T-cell (primary cell): Measurements from ENCODE around the gene RERGL. TPM values are rescaled to one million over a fixed set of nuclear protein-coding genes. Genes with fewer than 3 reads are reported as not detected.

Experiments used
- ATAC-seq, 4 experiments: fragments of 200-7000 bp in 3 of 4; fragments of 150-1000 bp in 1 of 4; cut with Tn5 transposase; replicated peaks in 1 of 4; 1 replicate in 3 of 4; 2 replicates in 1 of 4; pipeline ENCODE4 v1.10.0; 2021; ENCODE audit warnings: moderate library complexity in 3 of 4, mild to moderate bottlenecking in 2 of 4, moderate number of reproducible peaks in 1 of 4
- CTCF ChIA-PET, 2 donors: fragments of 300-600 bp; sonication (Branson Sonifier 250); formaldehyde crosslinking; loops; one replicate each; lab custom pipeline; 2022; ENCODE audit warnings: antibody characterized with exemption in 2 of 2; lab: Charles Lee
- POLR2A ChIA-PET, 2 donors: fragments of 300-600 bp; sonication (Branson Sonifier 250); formaldehyde crosslinking; loops; one replicate each; lab custom pipeline; 2022; ENCODE audit warnings: antibody characterized with exemption in 2 of 2; lab: Charles Lee
- DNase-seq, 35 experiments: peaks; one replicate each; pipeline versions ENCODE4 v3.0.0 to v3.0.0-alpha.2; 2013 to 2023
- H3K27ac ChIP-seq: one replicate; pipeline ENCODE4 v1.5.1; 2013; ENCODE audit warnings: low read length
- H3K27me3 ChIP-seq, 2 experiments: replicated peaks in 1 of 2; 1 replicate in 1 of 2; 2 replicates in 1 of 2; pipeline versions ENCODE4 v1.6.1 to v1.7.0; 2013; ENCODE audit warnings: low read length in 1 of 2, mixed read lengths in 1 of 2; ENCODE audit not compliant: control insufficient read depth in 2 of 2, insufficient read depth in 2 of 2; ENCODE audit errors: extremely low read depth in 1 of 2
- H3K36me3 ChIP-seq, 2 donors: 1 replicate in 1 of 2; 2 replicates in 1 of 2; pipeline versions ENCODE4 v1.6.1 to v1.7.0; 2013; ENCODE audit warnings: low read length in 1 of 2; ENCODE audit not compliant: control insufficient read depth in 2 of 2, insufficient read depth in 1 of 2; ENCODE audit errors: extremely low read depth in 1 of 2
- H3K4me1 ChIP-seq, 2 experiments: 1 replicate in 1 of 2; 2 replicates in 1 of 2; pipeline versions ENCODE4 v1.6.1 to v1.7.0; 2013; ENCODE audit warnings: low read length in 2 of 2, mixed read lengths in 1 of 2; ENCODE audit not compliant: insufficient read depth in 2 of 2, control insufficient read depth in 1 of 2; ENCODE audit errors: extremely low read depth in 1 of 2
- H3K4me3 ChIP-seq, 2 donors: 1 replicate in 1 of 2; 2 replicates in 1 of 2; pipeline versions ENCODE4 v1.5.1 to v1.7.0; 2013; ENCODE audit warnings: mild to moderate bottlenecking in 2 of 2, low read length in 1 of 2, moderate library complexity in 1 of 2; ENCODE audit not compliant: control insufficient read depth in 1 of 2; ENCODE audit errors: extremely low read depth in 1 of 2
- H3K9me3 ChIP-seq: 2 replicates; pipeline ENCODE4 v1.7.0; 2013
- H3K27ac Mint-ChIP-seq, 2 donors: one replicate each; pipeline ENCODE4 v1.8.0; 2020 to 2021; ENCODE audit warnings: mild to moderate bottlenecking in 2 of 2, mixed read lengths in 2 of 2
- H3K27me3 Mint-ChIP-seq, 2 donors: one replicate each; pipeline ENCODE4 v1.8.0; 2021 to 2022; ENCODE audit warnings: mixed read lengths in 2 of 2
- H3K36me3 Mint-ChIP-seq: one replicate; pipeline ENCODE4 v1.8.0; 2021; ENCODE audit warnings: mixed read lengths
- H3K4me1 Mint-ChIP-seq, 3 donors: one replicate each; pipeline ENCODE4 v1.8.0; 2020 to 2022; ENCODE audit warnings: mixed read lengths in 3 of 3, mild to moderate bottlenecking in 1 of 3
- H3K4me3 Mint-ChIP-seq, 3 donors: one replicate each; pipeline ENCODE4 v1.8.0; 2020 to 2022; ENCODE audit warnings: mild to moderate bottlenecking in 3 of 3, mixed read lengths in 3 of 3, moderate library complexity in 3 of 3
- H3K9me3 Mint-ChIP-seq, 3 donors: one replicate each; pipeline ENCODE4 v1.8.0; 2020 to 2022; ENCODE audit warnings: mixed read lengths in 3 of 3
- WGBS: methylation state at CpG from one replicate; pipeline ENCODE4 v1.1.5; 2013; ENCODE audit warnings: missing lambda C conversion rate; ENCODE audit not compliant: insufficient coverage; 5-methylcytosine and 5-hydroxymethylcytosine counted together
- total RNA-seq, 35 experiments: library from RNA in 6 of 35; stranded (reverse) in 6 of 35; fragments of 120-200 nt in 1 of 35; gene quantifications; one replicate each; pipeline versions ENCODE4 v1.2.1 to v1.2.4 and lab custom pipeline; 2013 to 2026

RERGL gene
- total RNA-seq, 5 donors from 2014 or later (not counting 1 experiment from before 2014, with no cell fraction given), result not detected

DNA sequence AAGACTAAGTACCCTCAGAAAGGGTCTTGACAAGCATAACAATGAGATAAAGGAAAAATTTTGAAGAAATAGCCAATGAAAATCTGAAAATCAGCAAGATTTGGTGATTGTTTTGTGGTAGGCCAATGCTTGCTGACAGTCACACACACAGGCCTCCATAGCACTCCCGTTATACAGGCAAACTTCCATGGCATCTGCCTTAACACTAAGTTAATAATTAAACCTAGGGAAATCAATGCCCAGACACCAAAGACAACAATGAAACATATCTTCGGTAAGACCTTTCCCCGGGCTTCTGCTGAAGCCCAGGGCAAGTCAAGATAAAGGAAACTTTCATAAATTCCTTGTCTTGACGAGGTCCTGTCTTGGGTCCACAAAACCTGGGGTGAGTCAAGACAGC lies 18.6 kb upstream of the RERGL start:
- H3K27me3 Mint-ChIP-seq, result no peaks in the 10 kb centered on the region
- CTCF ChIA-PET, result no interaction called here
- no peaks in the 10 kb centered on the region for H3K36me3 ChIP-seq
- no peaks in the 10 kb centered on the region for H3K4me1 Mint-ChIP-seq
- 73% methylated on average over 3 of the region's 4 CpGs for WGBS
- no peak overlapping the region for H3K27ac ChIP-seq
- DNase-seq (no peak), ATAC-seq (no peak)
- no peaks in the 10 kb centered on the region for H3K9me3 ChIP-seq
- peaks cover 2 to 8% (median 6%) of the 10 kb centered on the region in 3 donors for H3K9me3 Mint-ChIP-seq
- POLR2A ChIA-PET, result no interaction called here
- no peak overlapping the region for H3K4me3 ChIP-seq
- no peaks in the 10 kb centered on the region for H3K4me1 ChIP-seq
- H3K27ac Mint-ChIP-seq, result no peak overlapping the region
- H3K36me3 Mint-ChIP-seq, result no peaks in the 10 kb centered on the region
- H3K4me3 Mint-ChIP-seq, result no peak overlapping the region
- H3K27me3 ChIP-seq, result no peaks in the 10 kb centered on the region

DNA sequence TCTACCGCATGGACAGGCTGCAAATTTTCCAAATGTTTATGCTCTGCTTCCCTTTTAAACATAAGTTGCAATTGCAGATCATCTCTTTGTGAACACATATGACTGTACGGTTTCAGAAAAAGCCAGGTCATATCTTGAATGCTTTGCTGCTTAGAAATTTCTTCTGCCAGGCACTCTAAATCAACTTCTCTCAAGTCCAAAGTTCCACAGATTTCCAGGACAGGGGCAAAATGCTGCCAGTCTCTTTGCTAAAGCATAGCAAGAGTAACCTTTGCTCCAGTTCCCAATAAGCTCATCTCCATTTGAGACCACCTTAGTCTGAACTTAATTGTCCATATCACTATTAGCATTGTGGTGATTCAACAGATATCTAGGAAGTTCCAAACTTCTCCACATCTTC lies 13.6 kb upstream of the RERGL start:
- H3K27ac ChIP-seq, result no peak overlapping the region
- Mint-ChIP-seq H3K27ac (no peak overlapping the region), H3K4me3 (no peak overlapping the region), H3K4me1 (no peaks in the 10 kb centered on the region), H3K27me3 (no peaks in the 10 kb centered on the region), H3K36me3 (no peaks in the 10 kb centered on the region), H3K9me3 (peaks cover 2 to 17% (median 12%) of the 10 kb centered on the region in 3 donors)
- H3K4me1 ChIP-seq, result no peaks in the 10 kb centered on the region
- ATAC-seq (no peak), DNase-seq (no peak)
- no peaks in the 10 kb centered on the region for H3K27me3 ChIP-seq
- ChIA-PET POLR2A (no interaction called here), CTCF (no interaction called here)
- no peaks in the 10 kb centered on the region for H3K9me3 ChIP-seq
- WGBS, result 88% methylated on average over 2 of the region's 2 CpGs
- no peaks in the 10 kb centered on the region for H3K36me3 ChIP-seq
- no peak overlapping the region for H3K4me3 ChIP-seq

DNA sequence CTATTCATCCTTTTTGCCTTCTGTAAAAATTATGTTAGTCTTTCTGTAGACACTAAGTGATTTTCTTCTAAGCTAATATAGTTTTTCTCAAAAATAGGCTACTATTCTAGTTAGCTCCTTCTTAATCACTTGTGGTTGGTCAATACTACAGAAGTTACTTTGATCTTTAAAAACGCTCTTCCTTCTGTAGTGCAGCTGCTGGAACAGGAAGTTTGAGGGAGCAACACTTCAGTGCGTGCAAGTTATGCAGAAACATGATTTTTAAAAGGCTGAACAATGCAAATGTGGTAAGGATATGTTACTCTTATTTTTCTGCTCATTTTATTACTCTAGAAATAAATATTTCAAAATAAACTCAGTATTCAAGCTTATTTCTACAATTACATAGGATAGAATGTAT lies 11.1 kb upstream of the RERGL start:
- peaks cover 0 to 14% (median 9%) of the 10 kb centered on the region in 3 donors for H3K9me3 Mint-ChIP-seq
- no peak overlapping the region for H3K27ac Mint-ChIP-seq
- ATAC-seq (no peak), DNase-seq (no peak)
- no CpG with 5 or more reads among the region's 2 CpGs for WGBS
- no peak overlapping the region for H3K4me3 Mint-ChIP-seq
- no peaks in the 10 kb centered on the region for H3K27me3 Mint-ChIP-seq
- ChIA-PET POLR2A (no interaction called here), CTCF (no interaction called here)
- no peaks in the 10 kb centered on the region for H3K4me1 Mint-ChIP-seq
- no peaks in the 10 kb centered on the region for H3K9me3 ChIP-seq
- no peaks in the 10 kb centered on the region for H3K36me3 ChIP-seq
- H3K27me3 ChIP-seq, result no peaks in the 10 kb centered on the region
- no peak overlapping the region for H3K27ac ChIP-seq
- H3K36me3 Mint-ChIP-seq, result no peaks in the 10 kb centered on the region
- no peak overlapping the region for H3K4me3 ChIP-seq
- no peaks in the 10 kb centered on the region for H3K4me1 ChIP-seq

DNA sequence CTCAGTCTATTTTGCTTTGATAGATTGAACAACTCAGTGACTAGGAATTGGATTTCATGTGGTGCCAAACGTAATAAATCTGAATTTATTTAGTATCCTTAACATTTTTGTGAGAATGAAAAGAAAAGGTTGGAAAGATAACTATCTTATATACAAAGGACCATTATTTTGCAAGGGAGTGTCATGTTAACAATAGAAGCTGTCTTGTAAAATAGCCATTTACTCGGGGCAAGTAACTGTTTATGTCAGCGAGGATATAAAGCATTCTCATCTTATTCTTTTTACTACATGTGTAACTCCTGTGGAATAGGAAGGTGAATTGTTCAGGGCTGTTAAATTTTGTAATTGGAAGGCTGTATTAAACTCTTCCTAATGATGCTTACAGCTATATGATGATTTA lies 5.9 kb downstream of the RERGL start:
- H3K27me3 ChIP-seq, result no peaks in the 10 kb centered on the region
- Mint-ChIP-seq H3K4me3 (no peak overlapping the region), H3K27me3 (no peaks in the 10 kb centered on the region), H3K4me1 (no peaks in the 10 kb centered on the region), H3K36me3 (no peaks in the 10 kb centered on the region), H3K9me3 (peaks cover 8 to 32% (median 8%) of the 10 kb centered on the region in 3 donors), H3K27ac (no peak overlapping the region)
- no peaks in the 10 kb centered on the region for H3K9me3 ChIP-seq
- DNase-seq, result no peak
- no peak overlapping the region for H3K27ac ChIP-seq
- no peaks in the 10 kb centered on the region for H3K4me1 ChIP-seq
- ChIA-PET POLR2A (no interaction called here), CTCF (no interaction called here)
- no peak overlapping the region for H3K4me3 ChIP-seq
- no peaks in the 10 kb centered on the region for H3K36me3 ChIP-seq
- no peak for ATAC-seq
- no CpG with 5 or more reads among the region's 3 CpGs for WGBS

DNA sequence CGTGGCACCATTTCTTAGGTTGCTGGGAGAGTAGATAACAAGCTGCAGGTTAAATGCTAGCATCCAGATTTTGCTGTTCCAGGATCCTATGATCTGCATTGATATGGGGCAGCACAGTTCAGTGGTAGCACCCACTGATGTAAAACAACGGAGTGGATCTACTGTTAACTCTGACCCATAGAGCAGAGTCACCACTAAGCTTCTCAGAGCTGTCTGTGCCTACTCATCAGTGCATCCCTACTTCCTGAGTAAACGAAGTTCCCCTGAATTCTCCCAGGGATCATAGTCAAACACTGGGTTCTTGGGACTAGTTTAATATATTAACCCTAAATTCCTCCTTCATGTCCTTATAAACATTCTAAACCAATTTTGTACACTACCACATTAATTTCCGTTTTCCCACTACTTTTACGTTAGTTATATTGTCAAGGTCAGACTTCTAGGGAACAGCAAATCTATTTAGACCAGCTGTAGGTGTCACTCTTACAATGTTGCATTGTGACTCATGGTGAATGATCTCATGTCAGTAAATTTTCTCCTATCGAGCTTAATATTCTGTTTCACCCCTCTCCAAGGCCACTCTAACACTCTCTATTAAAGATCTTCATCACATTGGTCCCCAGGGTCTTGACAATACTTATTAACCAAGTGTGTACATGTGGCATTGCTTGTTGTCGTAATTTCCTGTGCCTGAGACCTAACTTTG lies 10.3 kb downstream of the RERGL start:
- no peaks in the 10 kb centered on the region for H3K4me1 Mint-ChIP-seq
- WGBS, result 46% methylated on average over 4 of the region's 7 CpGs
- Histone ChIP-seq H3K27me3 (no peaks in the 10 kb centered on the region), H3K4me3 (no peak overlapping the region), H3K9me3 (no peaks in the 10 kb centered on the region), H3K27ac (no peak overlapping the region), H3K4me1 (no peaks in the 10 kb centered on the region), H3K36me3 (no peaks in the 10 kb centered on the region)
- ATAC-seq (no peak), DNase-seq (no peak)
- POLR2A ChIA-PET, result no interaction called here
- H3K27me3 Mint-ChIP-seq, result no peaks in the 10 kb centered on the region
- peaks cover 0 to 16% (median 6%) of the 10 kb centered on the region in 3 donors for H3K9me3 Mint-ChIP-seq
- CTCF ChIA-PET, result no interaction called here
- no peak overlapping the region for H3K4me3 Mint-ChIP-seq
- no peak overlapping the region for H3K27ac Mint-ChIP-seq
- no peaks in the 10 kb centered on the region for H3K36me3 Mint-ChIP-seq

DNA sequence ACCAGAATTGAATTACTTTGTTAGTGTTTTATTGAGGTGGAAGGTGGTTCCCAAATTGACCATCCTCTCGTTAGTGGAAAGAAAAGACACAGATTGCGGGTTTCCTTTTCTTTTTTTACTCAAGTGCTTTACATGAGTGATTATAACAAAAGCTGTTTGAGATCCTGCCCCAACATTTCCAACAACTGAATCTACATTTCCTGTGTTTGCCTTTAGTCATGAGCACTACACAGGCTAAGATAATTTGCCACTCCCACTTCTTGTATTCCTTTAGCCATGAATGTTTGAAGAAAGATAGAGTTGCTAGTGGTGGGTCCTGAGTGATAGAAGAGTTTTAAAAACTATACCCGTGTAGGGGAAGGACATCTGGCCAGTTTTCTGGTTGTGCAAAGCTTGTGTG lies 16.0 kb downstream of the RERGL start:
- Mint-ChIP-seq H3K4me3 (no peak overlapping the region), H3K36me3 (no peaks in the 10 kb centered on the region), H3K4me1 (no peaks in the 10 kb centered on the region), H3K9me3 (peaks cover 0 to 3% (median 2%) of the 10 kb centered on the region in 3 donors), H3K27me3 (no peaks in the 10 kb centered on the region), H3K27ac (no peak overlapping the region)
- H3K9me3 ChIP-seq, result no peaks in the 10 kb centered on the region
- H3K27me3 ChIP-seq, result no peaks in the 10 kb centered on the region
- no peaks in the 10 kb centered on the region for H3K4me1 ChIP-seq
- 25% methylated on average over 1 of the region's 3 CpGs for WGBS
- H3K4me3 ChIP-seq, result no peak overlapping the region
- ATAC-seq, result no peak
- no peaks in the 10 kb centered on the region for H3K36me3 ChIP-seq
- ChIA-PET POLR2A (no interaction called here), CTCF (no interaction called here)
- no peak for DNase-seq
- no peak overlapping the region for H3K27ac ChIP-seq

DNA sequence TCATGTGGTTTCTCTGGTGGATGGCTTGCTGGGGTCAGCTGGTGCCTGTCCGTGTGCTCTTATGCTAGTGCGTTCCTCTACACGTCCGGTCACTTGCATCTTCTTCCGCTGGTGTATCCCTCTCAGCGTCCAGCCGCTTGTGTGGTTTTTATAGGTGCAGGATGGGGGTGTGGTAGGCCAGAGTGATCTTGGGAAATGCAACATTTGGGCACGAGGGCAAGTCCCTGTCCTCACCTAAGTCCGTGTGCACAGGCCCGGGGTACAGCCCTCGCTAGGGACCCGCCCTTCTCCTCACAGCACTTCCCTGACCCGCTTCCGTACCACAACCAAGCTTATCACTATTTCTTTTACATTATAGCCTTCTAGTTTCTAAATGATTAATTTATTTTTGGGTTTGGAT lies 17.3 kb downstream of the RERGL start:
- ATAC-seq (no peak), DNase-seq (no peak)
- ChIA-PET CTCF (no interaction called here), POLR2A (no interaction called here)
- no peak overlapping the region for H3K4me3 Mint-ChIP-seq
- no peaks in the 10 kb centered on the region for H3K4me1 Mint-ChIP-seq
- peaks cover 0 to 3% (median 2%) of the 10 kb centered on the region in 3 donors for H3K9me3 Mint-ChIP-seq
- H3K27me3 ChIP-seq, result no peaks in the 10 kb centered on the region
- no peaks in the 10 kb centered on the region for H3K9me3 ChIP-seq
- WGBS, result 100% methylated on average over 1 of the region's 14 CpGs
- H3K36me3 ChIP-seq, result no peaks in the 10 kb centered on the region
- H3K27me3 Mint-ChIP-seq, result no peaks in the 10 kb centered on the region
- H3K4me1 ChIP-seq, result no peaks in the 10 kb centered on the region
- H3K27ac Mint-ChIP-seq, result no peak overlapping the region
- H3K4me3 ChIP-seq, result no peak overlapping the region
- H3K27ac ChIP-seq, result no peak overlapping the region
- H3K36me3 Mint-ChIP-seq, result no peaks in the 10 kb centered on the region
